HuH-7.5 (cell line): ENCODE measurements around the gene FMN1.
"Not testable (repeated sequence)": the region's sequence is repeated elsewhere in the genome, so short reads cannot be mapped to it uniquely, and the experiment has no call there.

Source experiments
- DNase-seq: peaks from one replicate; pipeline ENCODE4 v3.0.0; 2011; ENCODE audit warnings: low spot score

FMN1 gene

GRCh38 chr15:32855942-32856341 is 338.6 kb downstream of the FMN1 start:
- DNase-seq: no peak

GRCh38 chr15:32853592-32853991 is 340.9 kb downstream of the FMN1 start:
- DNase-seq: no peak

GRCh38 chr15:32852771-32853170 is 341.7 kb downstream of the FMN1 start:
- DNase-seq: no peak

GRCh38 chr15:32852017-32852416 is 342.5 kb downstream of the FMN1 start:
- no peak for DNase-seq

DNA sequence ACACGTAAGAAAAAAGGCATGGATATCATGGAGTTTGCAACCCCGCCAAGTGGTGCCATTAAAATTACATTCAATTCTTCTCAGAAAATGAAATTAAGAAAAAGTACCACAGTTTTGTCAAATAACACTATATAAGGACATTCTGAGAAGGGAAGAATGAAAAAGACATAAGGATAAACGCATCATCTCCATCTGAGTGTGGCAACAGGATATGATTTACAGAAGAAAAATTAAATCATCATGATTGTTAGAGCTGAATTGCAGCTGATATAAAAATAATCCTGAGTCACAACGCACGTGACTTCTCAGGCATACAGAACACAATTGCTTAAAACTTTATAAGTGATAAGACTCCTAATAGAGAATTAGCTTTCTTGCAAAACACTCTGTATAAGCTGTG is 342.9 kb downstream of the FMN1 start:
- no peak for DNase-seq

DNA sequence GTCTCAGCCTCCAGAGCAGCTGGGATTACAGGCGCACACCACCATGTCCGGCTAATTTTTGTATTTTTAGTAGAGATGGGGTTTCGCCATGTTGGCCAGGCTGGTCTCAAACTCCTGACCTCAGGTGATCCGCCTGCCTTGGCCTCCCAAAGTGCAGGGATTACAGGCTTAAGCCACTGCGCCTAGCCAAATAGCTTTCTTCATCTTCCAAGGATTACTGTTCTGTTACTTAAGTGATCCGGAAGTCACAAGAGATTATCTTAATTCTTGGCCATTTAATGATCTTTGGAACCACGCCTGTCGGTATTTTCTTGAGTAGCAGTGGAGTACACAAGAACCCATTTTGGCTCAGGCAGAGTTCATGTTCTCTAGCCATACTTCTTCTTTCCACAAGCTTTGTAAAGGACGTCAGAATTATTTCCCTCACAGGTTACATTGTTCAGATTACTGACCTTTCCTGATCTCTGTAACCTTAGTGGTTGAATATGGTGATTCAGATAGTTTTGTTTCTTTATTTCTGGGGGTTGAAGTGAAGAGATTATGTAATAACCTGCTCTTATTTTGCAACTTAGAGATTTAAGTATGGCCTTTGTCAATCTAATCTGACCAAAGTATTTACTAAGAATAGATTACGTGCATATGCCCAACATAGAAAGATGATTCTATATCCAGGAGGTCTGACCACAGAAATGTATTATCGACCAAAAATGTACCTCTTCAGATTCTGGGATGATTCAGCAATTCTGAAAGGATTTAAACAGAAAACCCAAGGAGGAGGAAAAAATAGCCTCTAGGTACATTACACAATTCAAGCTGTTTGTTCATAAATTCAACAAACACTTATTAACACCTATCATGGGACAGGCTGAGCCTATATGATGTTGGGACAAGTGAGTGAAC is 344.5 kb downstream of the FMN1 start:
- no peak for DNase-seq

DNA sequence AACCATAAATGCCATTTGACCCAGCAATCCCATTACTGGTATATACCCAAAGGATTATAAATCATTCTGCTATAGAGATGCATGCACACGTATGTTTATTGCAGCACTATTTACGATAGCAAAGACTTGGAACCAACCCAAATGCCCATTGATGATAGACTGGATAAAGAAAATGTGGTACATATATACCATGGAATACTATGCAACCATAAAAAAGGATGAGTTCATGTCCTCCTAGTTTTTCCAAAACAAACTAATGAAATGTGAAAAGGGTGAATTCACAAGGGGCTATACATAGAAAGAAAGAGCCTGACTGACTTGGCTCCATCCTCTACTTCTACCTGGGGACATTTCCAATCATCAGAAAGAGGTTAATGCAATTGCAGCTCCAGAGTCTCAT is 347.8 kb downstream of the FMN1 start:
- DNase-seq: not testable (repeated sequence)

DNA sequence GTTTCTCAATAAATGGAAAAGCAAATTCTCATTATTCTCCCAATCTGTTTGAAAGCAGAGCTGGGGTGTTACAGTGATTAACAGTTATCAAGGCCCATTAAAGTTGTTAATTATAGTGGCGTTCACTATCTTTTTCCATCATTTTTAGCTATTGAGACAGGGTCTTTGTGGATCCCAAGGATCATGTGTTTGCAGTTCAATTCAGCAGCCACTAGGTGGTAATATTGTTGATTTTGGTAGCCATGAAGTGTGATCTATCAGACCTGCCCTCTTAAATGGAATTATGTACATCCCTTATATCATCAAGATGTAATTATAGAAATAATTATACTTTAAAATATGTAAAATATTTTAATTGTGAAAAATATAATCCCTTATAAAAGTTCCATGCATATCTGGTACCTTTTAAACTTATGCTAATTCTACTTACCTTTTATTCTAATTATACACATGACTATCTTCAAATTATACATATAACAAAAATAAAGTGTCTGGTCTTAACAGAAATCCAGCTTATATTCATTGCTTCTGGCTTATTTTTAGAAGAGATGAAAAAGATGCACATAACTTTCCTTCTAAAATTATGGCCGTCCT is 350.3 kb downstream of the FMN1 start:
- peak; percentile 16 for DNase-seq

DNA sequence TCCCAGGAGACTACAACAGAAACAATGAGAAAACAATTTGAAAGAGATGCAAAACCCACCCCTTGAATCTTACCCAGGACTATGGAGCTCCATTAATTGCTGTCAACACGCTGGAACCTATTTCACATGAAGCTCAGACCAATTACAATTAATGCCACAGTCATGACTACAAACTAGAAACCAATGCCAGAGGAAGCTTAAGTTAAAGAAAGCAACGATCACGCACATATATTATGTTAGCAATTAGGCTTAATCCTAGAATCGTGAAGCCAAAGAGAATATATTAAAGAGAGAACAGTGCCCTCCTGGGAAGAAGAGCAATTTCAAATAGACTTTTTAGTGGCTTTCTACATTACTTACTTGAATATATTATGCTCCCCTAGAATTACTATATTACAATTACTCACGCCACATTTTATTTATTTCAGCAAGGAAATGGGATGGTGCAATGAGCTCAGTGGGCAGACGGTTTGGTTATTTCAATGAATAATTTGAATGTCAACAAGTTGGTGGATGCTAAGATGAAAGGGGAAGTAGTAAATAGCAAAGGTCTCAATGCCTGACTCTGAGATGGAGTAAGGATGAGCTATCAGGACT is 351.2 kb downstream of the FMN1 start:
- no peak for DNase-seq

- DNase-seq: no peak
Observed at GRCh38 chr15:32842081-32842480, 352.4 kb downstream of the FMN1 start.

DNA sequence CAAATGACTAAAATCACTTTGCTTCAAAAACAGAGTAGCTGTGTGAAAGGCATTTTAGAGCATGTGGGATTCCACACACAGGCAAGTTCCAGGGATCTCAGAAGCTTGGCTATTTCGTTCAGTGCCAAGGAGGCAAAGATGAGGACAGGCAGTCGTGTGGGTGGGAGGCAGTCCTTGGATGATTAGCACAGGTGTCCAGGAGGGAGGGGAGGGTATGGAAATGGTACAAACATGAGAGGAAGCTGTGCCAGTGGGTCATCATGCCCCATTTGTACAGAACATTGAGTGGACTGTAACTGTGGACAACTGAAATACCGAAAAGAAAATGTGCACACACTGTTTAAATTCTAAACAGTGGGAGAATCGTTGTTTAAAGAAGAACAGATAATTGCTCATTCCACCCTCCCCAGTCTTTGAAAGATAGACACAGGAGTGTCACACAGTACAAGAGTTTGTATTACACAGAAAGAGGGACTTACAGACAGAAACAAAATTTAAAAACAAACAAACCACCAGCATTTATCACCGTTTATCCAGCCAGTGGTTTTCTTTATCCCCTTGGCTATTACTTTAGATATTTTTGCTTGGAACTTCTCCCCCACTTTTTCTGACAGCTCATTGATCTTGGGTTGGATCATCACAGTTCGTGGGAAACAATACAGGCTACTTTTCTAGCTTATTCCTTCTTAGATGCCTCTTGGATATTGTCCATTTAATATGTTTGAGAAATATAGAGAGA is 353.8 kb downstream of the FMN1 start:
- DNase-seq: no peak

- no peak for DNase-seq
Observed at GRCh38 chr15:32838820-32839219, 355.7 kb downstream of the FMN1 start.

DNA sequence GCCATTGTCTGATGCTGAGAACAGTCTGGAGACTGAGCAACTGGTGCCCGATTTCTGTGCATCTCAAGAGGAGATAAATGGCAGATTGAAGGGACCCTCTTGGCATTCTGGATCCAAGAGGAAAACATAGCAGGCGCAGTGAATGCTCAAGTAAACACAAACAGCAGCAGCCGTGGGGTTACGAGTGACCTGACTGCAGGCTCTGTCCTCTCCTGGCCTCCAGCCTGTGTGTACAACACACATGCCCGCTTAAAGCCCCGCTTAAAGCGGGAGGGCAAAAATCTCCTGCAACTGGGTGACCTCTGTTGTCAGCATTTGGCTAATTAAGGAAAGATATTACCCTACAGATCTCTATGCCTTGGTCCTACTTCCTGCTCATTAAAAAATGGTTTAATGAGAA is 356.2 kb downstream of the FMN1 start:
- no peak for DNase-seq

- no peak for DNase-seq
Observed at GRCh38 chr15:32837935-32838334, 356.6 kb downstream of the FMN1 start.

DNA sequence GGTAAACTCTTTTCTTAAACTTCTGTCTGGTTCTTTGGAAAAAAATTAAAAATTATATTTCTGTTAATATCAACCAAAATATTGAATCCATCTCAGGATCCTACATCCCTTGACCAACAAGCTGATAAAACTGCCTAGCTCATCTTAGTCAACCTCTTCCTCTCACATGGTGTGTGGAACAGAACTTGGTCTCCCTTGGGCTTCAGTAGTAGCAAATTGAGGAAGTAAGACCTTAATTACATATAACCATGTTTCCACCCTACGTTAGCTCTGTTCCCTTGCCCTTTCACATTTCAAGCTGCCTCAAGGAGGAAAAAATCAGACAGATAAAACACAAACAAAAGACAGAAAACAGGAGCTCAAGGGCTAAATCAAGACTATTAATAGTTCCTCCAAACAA is 360.4 kb downstream of the FMN1 start:
- no peak for DNase-seq

- DNase-seq: no peak
Observed at GRCh38 chr15:32833379-32833821, 361.1 kb downstream of the FMN1 start.

DNA sequence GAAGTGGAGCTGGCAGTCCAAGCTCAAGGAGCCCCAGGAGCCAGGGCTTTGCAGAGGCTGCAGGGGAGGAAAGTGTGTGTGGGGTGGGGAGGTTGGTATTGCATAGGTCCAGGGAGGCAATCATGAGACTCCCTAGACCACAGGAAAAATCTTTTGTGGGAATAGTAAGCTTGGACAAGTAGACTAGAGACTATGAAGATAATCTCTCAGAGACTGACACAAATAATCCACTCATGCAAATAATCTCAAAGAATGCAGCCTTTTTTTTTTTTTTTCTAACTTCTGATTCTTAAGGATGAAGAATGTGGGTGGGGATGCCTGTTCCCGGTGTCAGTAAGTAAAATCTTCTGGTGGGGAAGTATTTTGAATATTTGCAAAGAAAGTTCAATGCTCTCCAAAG is 363.0 kb downstream of the FMN1 start:
- no peak for DNase-seq

GRCh38 chr15:32830241-32830640 is 364.3 kb downstream of the FMN1 start:
- DNase-seq: no peak

DNA sequence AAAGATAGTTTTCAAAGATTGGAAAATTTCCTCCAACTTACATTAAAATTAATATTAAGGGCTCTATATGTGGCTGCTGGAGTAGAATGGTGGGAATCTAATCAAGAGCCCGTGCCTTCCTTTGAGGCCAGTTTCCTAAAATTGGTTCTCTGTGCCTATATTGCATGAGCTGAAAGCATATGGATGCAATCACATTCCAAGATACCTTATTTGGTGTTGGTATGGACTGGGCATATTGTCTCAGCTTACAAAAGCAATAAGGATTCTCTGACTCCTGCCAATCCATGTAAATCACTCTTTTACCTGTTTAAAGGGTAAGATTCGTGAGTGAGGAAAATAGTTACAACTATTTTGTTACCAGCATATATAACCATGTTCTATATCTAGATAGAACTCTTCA is 365.1 kb downstream of the FMN1 start:
- no peak for DNase-seq

DNA sequence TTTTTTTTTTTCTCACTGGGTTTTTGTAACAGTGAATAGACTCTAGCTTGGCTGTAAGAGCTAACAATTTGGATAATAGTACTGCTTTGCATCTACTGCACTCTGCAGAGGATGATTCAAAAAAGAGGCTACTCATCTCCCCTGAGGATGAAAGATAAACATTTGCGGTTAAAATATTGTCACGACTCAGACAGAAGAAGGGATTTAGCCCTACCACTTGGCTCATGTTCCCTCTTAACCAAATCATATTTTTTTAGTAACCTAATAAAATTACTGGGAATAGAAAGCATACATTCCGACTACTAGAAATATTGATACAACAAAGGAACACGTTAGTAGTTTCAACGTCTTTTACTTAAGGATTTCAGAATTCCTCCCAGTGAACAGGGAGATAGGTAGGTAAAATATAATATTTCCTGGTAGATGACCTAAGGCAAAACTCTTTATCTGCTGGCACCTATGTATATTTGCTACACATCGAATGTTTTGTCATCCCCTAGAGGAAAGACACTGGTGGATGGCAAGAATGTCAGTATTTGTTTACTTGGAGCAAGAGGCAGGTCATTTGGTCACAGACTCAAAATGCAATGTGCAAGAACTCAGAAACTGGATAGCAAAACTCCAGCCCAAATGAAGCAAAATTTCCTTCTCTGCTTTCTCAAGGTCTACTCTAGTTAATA is 365.9 kb downstream of the FMN1 start:
- no peak for DNase-seq

DNA sequence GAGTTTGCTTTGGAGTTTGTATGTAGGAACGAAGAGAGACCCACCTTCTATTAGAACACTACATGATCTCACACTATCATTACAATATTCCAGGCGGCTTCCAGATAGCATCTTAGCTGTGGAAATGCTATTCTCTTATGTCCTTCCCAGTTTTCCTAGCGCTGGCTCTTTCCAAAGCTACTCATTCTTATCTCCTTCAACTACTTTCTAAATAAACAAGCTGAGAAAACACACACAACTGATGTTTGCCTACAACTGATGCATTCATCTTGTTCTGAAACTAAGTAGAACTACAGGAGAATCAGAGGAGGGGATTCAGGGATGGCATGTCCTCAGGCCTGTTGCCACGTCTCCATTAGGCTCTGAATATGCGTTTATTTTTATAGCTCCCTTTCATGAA is 367.8 kb downstream of the FMN1 start:
- DNase-seq: no peak

DNA sequence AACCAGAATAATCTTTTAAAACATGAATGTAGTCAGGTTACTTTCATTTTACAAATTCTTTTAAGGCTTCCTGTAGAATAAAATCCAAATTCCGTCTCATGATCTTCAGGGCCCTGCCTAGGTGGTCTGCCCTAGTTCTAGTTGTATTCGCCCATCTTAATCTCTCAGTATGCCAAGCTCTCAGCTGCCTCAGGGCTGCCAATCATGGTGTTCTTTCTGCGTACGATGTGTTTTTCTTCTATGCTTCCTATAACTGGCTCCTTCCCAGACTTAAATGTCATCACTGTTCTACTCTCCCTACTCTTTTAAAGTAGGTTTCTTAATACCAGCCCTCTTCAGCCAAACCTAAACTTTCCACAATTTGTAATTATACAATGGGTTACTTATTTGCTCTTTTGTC is 369.3 kb downstream of the FMN1 start:
- DNase-seq: no peak
